Activated CD4-positive, alpha-beta T cell treated with anti-CD3 and anti-CD28 coated beads, Interleukin-10, Interleukin-2, amounts not matched to agents 100 ng/mL and 50 ng/mL, durations not matched to agents 16 hours and 8 hours (primary cell): ENCODE measurements around the gene ZNF750.
A peak's percentile ranks its signal among the peaks of the same experiment; 100 is the strongest.

Experiments
- DNase-seq: peaks from one replicate; pipeline ENCODE4 v3.0.0-alpha.2; 2020

Gene ZNF750

GRCh38 chr17:82872591-82873520 is 33.0 kb upstream of the ZNF750 start:
- DNase-seq = no peak

DNA sequence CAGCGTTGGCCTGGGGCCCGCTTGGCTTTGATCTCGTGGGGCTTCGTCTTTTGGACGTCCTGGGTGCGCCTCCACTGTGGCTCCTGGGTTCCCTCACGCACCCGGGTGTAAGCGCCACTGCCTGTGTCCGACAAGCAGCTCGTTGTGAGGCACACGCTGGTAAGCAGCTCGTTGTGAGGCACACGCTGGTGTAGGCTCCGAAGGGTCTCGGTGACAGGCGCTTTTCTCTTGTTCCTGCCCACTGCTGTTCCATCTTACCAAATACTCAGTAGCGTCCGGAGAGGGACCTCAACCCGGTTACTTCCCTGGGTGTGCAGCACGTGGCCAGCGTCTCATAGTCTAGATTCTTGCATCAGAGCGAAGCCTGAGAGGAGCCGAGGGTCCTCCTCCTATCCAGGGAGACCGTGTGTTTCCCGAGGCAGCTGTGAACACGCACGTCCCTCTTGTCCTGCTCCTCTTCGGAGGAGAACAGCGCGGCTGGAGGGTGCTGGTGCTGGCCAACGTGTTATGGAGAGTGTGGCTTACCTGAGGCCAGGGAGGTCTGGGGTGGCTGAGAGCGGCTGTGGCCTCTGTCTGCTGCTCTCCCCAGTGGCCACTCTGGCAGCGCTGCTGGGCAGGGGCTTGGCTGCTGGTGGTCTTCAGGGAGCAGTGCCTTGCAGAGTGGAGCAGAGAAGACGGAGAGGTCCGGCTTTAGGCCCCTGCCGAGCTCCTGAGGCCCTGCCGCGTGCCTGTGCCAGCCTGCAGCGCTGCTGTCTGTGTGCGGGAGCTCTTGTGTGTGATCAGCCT is 32.1 kb upstream of the ZNF750 start:
- DNase-seq = no peak

- DNase-seq = peak; percentile 48
Observed at GRCh38 chr17:82871056-82871775, 31.4 kb upstream of the ZNF750 start.

DNA sequence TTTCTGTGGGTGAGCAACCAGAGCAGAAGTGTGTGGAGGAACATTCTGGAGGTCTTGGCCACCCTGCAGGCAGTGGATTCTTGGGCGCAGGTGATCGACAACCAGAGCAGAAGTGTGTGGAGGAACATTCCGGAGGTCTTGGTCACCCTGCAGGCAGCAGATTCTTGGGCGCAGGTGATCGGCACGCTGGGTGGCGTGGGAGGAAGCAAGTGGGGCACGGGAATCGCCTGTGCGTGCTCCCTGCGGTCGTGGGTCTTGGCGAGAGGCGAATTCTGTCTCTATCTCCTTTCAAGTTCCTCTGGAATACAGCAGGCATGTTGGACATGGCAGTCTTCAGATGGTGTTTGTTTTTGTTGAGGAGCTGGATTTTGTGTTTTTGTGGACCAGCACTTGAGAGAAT is 30.7 kb upstream of the ZNF750 start:
- no peak for DNase-seq

DNA sequence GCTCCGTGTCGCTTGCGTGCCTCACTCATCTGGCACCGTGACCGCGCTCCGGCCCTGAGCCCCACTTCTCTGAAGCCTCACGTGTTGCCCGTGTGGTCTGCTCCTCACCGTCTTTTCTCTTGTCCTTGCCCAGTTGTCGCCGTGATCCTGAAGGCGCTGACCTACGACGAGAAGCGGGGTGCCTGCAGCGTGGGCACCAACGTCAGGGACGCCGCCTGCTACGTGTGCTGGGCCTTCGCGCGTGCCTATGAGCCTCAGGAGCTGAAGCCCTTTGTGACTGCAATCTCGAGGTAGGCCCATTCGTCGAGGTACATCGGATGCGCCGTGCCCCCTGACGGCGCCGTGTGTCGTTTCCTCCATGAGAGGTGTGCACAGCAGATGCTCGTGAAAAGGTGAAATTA is 30.3 kb upstream of the ZNF750 start:
- DNase-seq = no peak

DNA sequence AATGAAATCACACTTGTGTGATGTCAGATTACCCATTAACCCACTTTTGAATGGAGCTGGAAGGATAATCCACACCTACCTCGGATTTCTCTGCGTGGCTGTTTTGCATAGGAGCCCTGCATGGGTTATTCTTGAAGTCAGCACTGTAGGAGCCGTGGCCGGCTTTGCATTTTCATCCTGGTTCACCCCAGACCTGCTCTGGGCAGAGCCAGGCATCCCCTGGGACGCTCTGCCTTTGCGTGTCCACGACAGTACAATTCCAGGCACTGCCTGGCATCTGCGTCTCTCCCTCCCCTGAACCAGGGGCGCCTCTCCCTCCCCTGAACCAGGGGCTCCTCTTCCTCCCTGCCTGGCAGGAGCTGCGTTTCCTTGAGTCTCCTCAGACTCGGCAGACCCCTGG is 29.7 kb upstream of the ZNF750 start:
- no peak for DNase-seq

DNA sequence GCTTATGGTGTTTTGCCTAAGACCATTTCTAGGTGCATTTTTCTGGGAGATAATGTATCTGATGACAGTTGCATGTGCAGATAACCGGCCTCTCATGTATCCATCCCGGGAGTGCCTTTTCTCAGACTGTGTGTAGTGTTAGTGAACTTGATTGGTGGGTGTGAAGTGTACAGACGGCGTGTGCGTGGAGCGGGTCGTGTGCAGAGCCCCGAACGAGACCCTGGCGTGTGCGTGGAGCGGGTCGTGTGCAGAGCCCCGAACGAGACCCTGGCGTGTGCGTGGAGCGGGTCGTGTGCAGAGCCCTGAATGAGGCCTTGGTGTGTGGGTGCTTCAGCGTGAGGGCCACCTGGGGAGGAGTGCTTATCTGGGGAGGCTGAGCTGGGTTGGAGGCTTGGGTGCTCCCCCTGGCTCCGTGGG is 28.9 kb upstream of the ZNF750 start:
- DNase-seq = no peak

- DNase-seq = no peak
Observed at GRCh38 chr17:82867763-82868325, 28.0 kb upstream of the ZNF750 start.

GRCh38 chr17:82866590-82867191 is 26.9 kb upstream of the ZNF750 start:
- DNase-seq = no peak

- DNase-seq = no peak
Observed at GRCh38 chr17:82865774-82866395, 26.1 kb upstream of the ZNF750 start.

GRCh38 chr17:82865274-82865673 is 25.5 kb upstream of the ZNF750 start:
- no peak for DNase-seq

DNA sequence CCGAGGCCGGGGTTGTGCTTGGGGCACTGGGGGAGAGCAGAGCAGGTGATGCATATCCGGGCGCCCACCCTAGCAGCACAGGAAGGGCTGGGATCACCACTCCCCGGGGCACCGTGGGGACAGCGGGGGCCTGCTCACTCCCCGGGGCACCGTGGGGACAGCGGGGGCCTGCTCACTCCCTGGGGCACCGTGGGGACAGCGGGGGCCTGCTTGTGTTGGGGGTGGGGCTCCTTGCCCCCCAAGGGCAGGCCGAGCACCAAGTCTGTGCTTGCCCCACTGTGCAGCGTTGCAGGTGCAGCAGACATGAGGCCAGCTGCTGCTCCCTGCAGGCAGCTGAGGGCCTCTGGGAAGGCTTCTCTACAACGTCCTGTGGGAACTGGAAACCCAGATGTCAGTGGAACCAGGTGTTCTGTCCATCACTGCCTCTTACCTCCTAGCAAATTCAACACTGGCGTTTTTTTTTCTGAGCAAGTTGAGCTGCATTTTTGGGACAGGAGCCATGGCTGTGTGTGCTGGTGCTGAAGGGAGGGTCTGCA is 25.0 kb upstream of the ZNF750 start:
- no peak for DNase-seq

- peak; percentile 96 for DNase-seq
Observed at GRCh38 chr17:82863941-82864712, 24.3 kb upstream of the ZNF750 start.

DNA sequence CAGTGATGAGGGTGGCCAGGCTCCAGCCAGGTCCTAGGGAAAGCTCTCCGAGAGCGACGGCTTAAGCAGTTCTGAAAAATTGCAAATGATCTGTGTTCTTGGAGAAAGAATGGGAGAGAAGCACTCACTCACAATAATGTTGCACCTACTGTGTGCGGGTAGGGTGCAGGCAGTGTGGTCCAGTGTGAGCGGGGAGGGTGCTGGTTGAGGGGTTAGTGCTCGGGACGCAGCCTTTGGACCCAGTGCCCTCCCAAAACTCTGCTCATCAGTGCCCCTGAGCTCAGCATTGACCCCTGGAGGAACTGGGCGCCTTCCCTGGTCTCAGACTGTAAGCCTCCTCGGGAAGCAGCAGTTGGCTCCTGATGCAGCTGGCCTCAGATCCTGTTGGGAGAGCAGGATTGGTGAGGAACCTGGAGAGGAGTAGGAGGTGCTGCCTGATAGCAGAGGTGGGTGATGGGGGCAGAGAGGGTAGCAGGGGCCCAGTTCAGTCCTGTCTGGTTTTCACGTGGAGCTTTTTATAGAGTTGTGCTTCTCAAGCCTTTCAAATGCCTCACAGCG is 23.6 kb upstream of the ZNF750 start:
- no peak for DNase-seq

DNA sequence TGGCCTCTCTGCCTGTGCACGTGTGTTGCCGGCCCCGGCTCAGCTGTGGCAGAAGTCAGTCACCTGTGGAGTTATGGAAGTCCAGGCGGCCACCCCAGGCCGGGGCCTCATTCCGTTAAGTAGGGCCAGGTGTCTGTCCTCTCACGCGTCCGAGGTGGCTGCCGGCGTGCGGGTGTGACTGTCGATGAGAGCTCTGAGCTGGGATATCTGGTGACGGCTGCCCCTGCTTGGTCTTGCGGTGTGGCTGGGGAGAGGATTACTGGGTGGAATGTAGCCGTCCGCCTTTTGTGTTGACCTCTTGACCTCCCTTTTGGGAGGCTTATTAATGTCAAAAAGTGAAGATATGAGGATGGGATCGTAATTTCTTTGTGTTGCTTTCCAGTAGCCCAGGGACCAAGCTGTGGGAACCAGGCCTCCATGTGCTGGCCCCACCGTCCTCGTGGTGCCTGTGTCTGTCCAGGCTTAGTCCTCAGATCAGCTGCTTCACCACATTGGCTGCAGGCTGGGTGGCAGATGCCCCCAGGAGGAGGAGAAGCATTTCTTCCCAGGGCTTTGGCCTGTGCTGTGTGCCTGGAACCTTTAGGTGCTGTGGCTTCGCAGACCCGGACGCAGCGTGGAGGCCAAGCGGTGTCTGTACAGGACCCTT is 23.0 kb upstream of the ZNF750 start:
- no peak for DNase-seq

DNA sequence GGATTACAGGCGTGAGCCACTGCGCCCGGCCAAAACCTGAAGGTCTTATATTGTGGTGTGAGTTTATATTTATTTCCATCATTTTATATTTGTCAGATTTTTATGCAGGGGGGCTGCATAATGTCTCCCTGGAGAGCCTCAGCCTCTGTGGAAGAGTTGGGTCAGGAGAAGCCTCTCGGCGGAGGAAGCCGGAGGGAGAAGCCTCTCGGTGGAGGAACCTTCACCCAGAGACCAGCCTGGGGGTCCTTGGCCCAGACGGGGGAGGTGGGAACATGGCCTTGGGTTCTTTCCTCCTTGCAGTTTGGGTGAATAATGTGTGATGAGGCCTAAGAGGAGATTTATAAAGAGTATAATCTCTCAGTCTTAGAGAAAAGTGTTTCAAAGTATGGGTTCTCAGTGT is 22.4 kb upstream of the ZNF750 start:
- no peak for DNase-seq

GRCh38 chr17:82861393-82861775 is 21.6 kb upstream of the ZNF750 start:
- no peak for DNase-seq

GRCh38 chr17:82860606-82861392 is 21.0 kb upstream of the ZNF750 start:
- no peak for DNase-seq
